Measurements from ENCODE around the gene CEMIP. TPM values are rescaled to one million over a fixed set of nuclear protein-coding genes. Genes with fewer than 3 reads are reported as not detected.

Gene CEMIP
- total and polyA plus RNA-seq, 11 donors = 0.04 to 9.6 (median 0.19) TPM

GRCh38 chr15:80776420-80777045 lies 2.6 kb upstream of the CEMIP start:
- Histone ChIP-seq H3K27me3 (peaks cover 0 to 43% (median 19%) of the 10 kb centered on the region in 9 donors), H3K36me3 (no peaks in the 10 kb centered on the region), H3K27ac (peak overlapping the region in 2 of 12 donors; percentile 40 to 58), H3K9me3 (no peaks in the 10 kb centered on the region), H3K4me3 (no peak overlapping the region), H3K4me1 (peaks cover 2 to 49% (median 31%) of the 10 kb centered on the region in 12 donors)
- TF ChIP-seq POLR2A (IDR thresholded peaks at IDR 0.05) = no peak
- peak; percentile 74 to 89 (median 83) for TF ChIP-seq CTCF (IDR thresholded peaks at IDR 0.05)
- intact Hi-C loops (cut with DNase I) = loop anchor here (1.0 to 10.0 kb wide), 13 partner anchors 154 to 322 kb away; no protein-coding TSS in a partner anchor
- DNase-seq = peak; percentile 64 to 77 (median 72)
- peak; percentile 38 to 66 (median 57) for ATAC-seq
- 30 to 33% (median 30%) methylated on average over 5 of the region's 5 CpGs for WGBS, 4 donors

GRCh38 chr15:80777137-80777536 lies 2.0 kb upstream of the CEMIP start:
- TF ChIP-seq POLR2A (IDR thresholded peaks at IDR 0.05) (no peak), CTCF (IDR thresholded peaks at IDR 0.05) (no peak)
- Histone ChIP-seq H3K4me1 (peaks cover 2 to 49% (median 31%) of the 10 kb centered on the region in 12 donors), H3K4me3 (no peak overlapping the region), H3K27me3 (peaks cover 0 to 47% (median 19%) of the 10 kb centered on the region in 9 donors), H3K27ac (peak overlapping the region in 2 of 12 donors; percentile 40 to 58), H3K36me3 (no peaks in the 10 kb centered on the region), H3K9me3 (no peaks in the 10 kb centered on the region)
- ATAC-seq (peak; percentile 59 to 74 (median 66)), DNase-seq (peak in 2 of 5 donors; percentile 48 to 56)
- intact Hi-C loops (cut with DNase I) = loop anchor here in 8 of 10 donors (2.0 to 10.0 kb wide), 10 partner anchors 155 to 322 kb away; no protein-coding TSS in a partner anchor
- 12 to 29% (median 20%) methylated on average over 8 of the region's 8 CpGs for WGBS, 4 donors

- TF ChIP-seq CTCF (IDR thresholded peaks at IDR 0.05) (no peak), POLR2A (IDR thresholded peaks at IDR 0.05) (no peak)
- intact Hi-C loops (cut with DNase I) = loop anchor here in 9 of 10 donors (1.0 to 10.0 kb wide), 14 partner anchors 156 to 323 kb away; no protein-coding TSS in a partner anchor
- H3K36me3 ChIP-seq = no peaks in the 10 kb centered on the region
- H3K9me3 ChIP-seq = no peaks in the 10 kb centered on the region
- 77 to 86% (median 82%) methylated on average over 10 of the region's 10 CpGs for WGBS, 4 donors
- ATAC-seq (no peak), DNase-seq (no peak)
- peaks cover 0 to 47% (median 19%) of the 10 kb centered on the region in 9 donors for H3K27me3 ChIP-seq
- peaks cover 2 to 49% (median 31%) of the 10 kb centered on the region in 12 donors for H3K4me1 ChIP-seq
- H3K4me3 ChIP-seq = no peak overlapping the region
- H3K27ac ChIP-seq = no peak overlapping the region
Observed at GRCh38 chr15:80777826-80778620, 1.1 kb upstream of the CEMIP start.

- 23 to 32% (median 27%) methylated on average over 4 to 7 of the region's 7 CpGs for WGBS, 4 donors
- no peak overlapping the region for H3K27ac ChIP-seq
- DNase-seq (no peak), ATAC-seq (no peak)
- no peaks in the 10 kb centered on the region for H3K36me3 ChIP-seq
- H3K4me1 ChIP-seq = peaks cover 2 to 49% (median 31%) of the 10 kb centered on the region in 12 donors
- peaks cover 0 to 51% (median 19%) of the 10 kb centered on the region in 9 donors for H3K27me3 ChIP-seq
- intact Hi-C loops (cut with DNase I) = loop anchor here in 9 of 10 donors (1.0 to 10.0 kb wide), 13 partner anchors 156 to 322 kb away; no protein-coding TSS in a partner anchor
- no peaks in the 10 kb centered on the region for H3K9me3 ChIP-seq
- peak overlapping the region in 11 of 12 donors; percentile 40 to 65 (median 50) for H3K4me3 ChIP-seq
- TF ChIP-seq CTCF (IDR thresholded peaks at IDR 0.05) = no peak
- TF ChIP-seq POLR2A (IDR thresholded peaks at IDR 0.05) = no peak
Observed at GRCh38 chr15:80778621-80778963, 578 bp upstream of the CEMIP start.
